Trophoblast cell (in vitro differentiated cells and primary cell): ENCODE data around the gene KIF2B.
"Not testable (repeated sequence)": the region's sequence is repeated elsewhere in the genome, so short reads cannot be mapped to it uniquely, and the experiment has no call there.

Experiments used
- DNase-seq, 2 donors: peaks; one replicate each; pipeline ENCODE4 v3.0.0-alpha.2; 2016
- H2AFZ ChIP-seq: 2 replicates; pipeline ENCODE4 v1.6.1; 2013; ENCODE audit warnings: low read length, moderate library complexity, mild to moderate bottlenecking; ENCODE audit not compliant: insufficient read depth, poor library complexity
- H2AK5ac ChIP-seq: 2 replicates; pipeline ENCODE4 v1.6.1; 2013; ENCODE audit warnings: mild to moderate bottlenecking, low read length
- H2BK120ac ChIP-seq: 2 replicates; pipeline ENCODE4 v1.6.1; 2013; ENCODE audit warnings: low read length, mild to moderate bottlenecking, moderate library complexity; ENCODE audit not compliant: insufficient read depth, poor library complexity
- H2BK12ac ChIP-seq: 2 replicates; pipeline ENCODE4 v1.6.1; 2013; ENCODE audit warnings: mild to moderate bottlenecking, low read length, moderate library complexity
- H2BK5ac ChIP-seq: 2 replicates; pipeline ENCODE4 v1.6.1; 2013; ENCODE audit warnings: low read length, low read depth, moderate library complexity, mild to moderate bottlenecking; ENCODE audit not compliant: poor library complexity
- H3K14ac ChIP-seq: 2 replicates; pipeline ENCODE4 v1.6.1; 2013; ENCODE audit warnings: mild to moderate bottlenecking, low read length
- H3K18ac ChIP-seq: 2 replicates; pipeline ENCODE4 v1.6.1; 2013; ENCODE audit warnings: mild to moderate bottlenecking, low read length
- H3K23ac ChIP-seq: 2 replicates; pipeline ENCODE4 v1.6.1; 2013; ENCODE audit warnings: low read length
- H3K27ac ChIP-seq: 2 replicates; pipeline ENCODE4 v1.5.1; 2013; ENCODE audit warnings: low read depth, mild to moderate bottlenecking, inconsistent platforms, low read length, moderate library complexity
- H3K27me3 ChIP-seq: 2 replicates; pipeline ENCODE4 v1.6.1; 2013; ENCODE audit warnings: inconsistent platforms, mild to moderate bottlenecking, low read length, moderate library complexity; ENCODE audit not compliant: insufficient read depth
- H3K36me3 ChIP-seq, 2 experiments: 1 replicate in 1 of 2; 2 replicates in 1 of 2; pipeline ENCODE4 v1.6.1; 2013; ENCODE audit warnings: low read length in 2 of 2, mild to moderate bottlenecking in 2 of 2, moderate library complexity in 1 of 2; ENCODE audit not compliant: insufficient read depth in 2 of 2, control insufficient read depth in 1 of 2
- H3K4ac ChIP-seq: 2 replicates; pipeline ENCODE4 v1.6.1; 2013; ENCODE audit warnings: low read depth, mild to moderate bottlenecking, low read length, moderate library complexity
- H3K4me1 ChIP-seq, 2 experiments: 1 replicate in 1 of 2; 2 replicates in 1 of 2; pipeline ENCODE4 v1.6.1; 2013; ENCODE audit warnings: low read length in 2 of 2, mild to moderate bottlenecking in 2 of 2, moderate library complexity in 1 of 2; ENCODE audit not compliant: insufficient read depth in 2 of 2, control insufficient read depth in 1 of 2
- H3K4me2 ChIP-seq: 2 replicates; pipeline ENCODE4 v1.6.1; 2013; ENCODE audit warnings: inconsistent platforms, mild to moderate bottlenecking, low read length, moderate library complexity
- H3K4me3 ChIP-seq: 2 replicates; pipeline ENCODE4 v1.5.1; 2013; ENCODE audit warnings: mild to moderate bottlenecking, low read depth, low read length, inconsistent platforms
- H3K79me1 ChIP-seq: one replicate; pipeline ENCODE4 v1.6.1; 2013; ENCODE audit warnings: low read length
- H3K79me2 ChIP-seq: 2 replicates; pipeline ENCODE4 v1.6.1; 2013; ENCODE audit warnings: low read length, mild to moderate bottlenecking; ENCODE audit not compliant: control insufficient read depth, insufficient read depth, poor library complexity
- H3K9ac ChIP-seq: 2 replicates; pipeline ENCODE4 v1.6.1; 2013; ENCODE audit warnings: mild to moderate bottlenecking, low read length
- H3K9me3 ChIP-seq: 2 replicates; pipeline ENCODE4 v1.6.1; 2013; ENCODE audit warnings: low read depth, mild to moderate bottlenecking, control low read depth, inconsistent platforms, low read length; ENCODE audit not compliant: insufficient read depth
- H4K12ac ChIP-seq: 2 replicates; pipeline ENCODE4 v1.6.1; 2013; ENCODE audit warnings: low read depth, mild to moderate bottlenecking, low read length, moderate library complexity
- H4K8ac ChIP-seq: 2 replicates; pipeline ENCODE4 v1.6.1; 2013; ENCODE audit warnings: low read depth, mild to moderate bottlenecking, low read length, moderate library complexity
- H4K91ac ChIP-seq: one replicate; pipeline ENCODE4 v1.6.1; 2013; ENCODE audit warnings: low read depth, mild to moderate bottlenecking, low read length, moderate library complexity
- WGBS: extraction: QIAGEN DNeasy Blood & Tissue Kit; methylation state at CpG from one replicate; pipeline ENCODE4 v1.1.7; 2013; ENCODE audit warnings: missing lambda C conversion rate; ENCODE audit not compliant: insufficient read length, insufficient coverage; ENCODE audit errors: extremely low coverage; 5-methylcytosine and 5-hydroxymethylcytosine counted together

The KIF2B gene

DNA sequence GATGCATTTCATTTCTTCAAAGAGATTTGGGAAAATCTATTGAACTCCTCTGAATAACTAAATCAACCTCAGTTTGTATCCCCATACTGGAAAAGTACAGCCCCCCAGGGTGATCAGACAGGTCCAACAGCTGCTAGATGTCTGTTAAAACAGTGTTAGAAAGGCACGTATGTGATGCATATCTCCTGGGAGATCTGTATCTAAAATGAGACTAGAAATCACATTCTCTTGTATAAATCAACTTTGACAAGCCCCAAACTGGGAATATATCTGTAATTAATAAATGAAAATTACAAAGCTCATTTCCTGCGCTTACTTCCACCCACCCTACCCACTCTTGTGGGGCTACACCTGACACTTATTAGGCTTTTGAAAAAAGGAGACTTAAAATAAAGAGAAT lies 3.8 kb upstream of the KIF2B start:
- no peak overlapping the region for H3K18ac ChIP-seq
- H3K14ac ChIP-seq: no peak overlapping the region
- H4K91ac ChIP-seq: no peak overlapping the region
- H3K79me1 ChIP-seq: no peaks in the 10 kb centered on the region
- no peak overlapping the region for H2AK5ac ChIP-seq
- H3K79me2 ChIP-seq: no peaks in the 10 kb centered on the region
- peaks cover 5% of the 10 kb centered on the region for H3K9me3 ChIP-seq
- no peak overlapping the region for H3K4ac ChIP-seq
- no peak overlapping the region for H4K12ac ChIP-seq
- H3K4me3 ChIP-seq: no peak overlapping the region
- no peak overlapping the region for H4K8ac ChIP-seq
- no peaks in the 10 kb centered on the region for H3K36me3 ChIP-seq
- H3K27ac ChIP-seq: no peak overlapping the region
- no peak overlapping the region for H3K23ac ChIP-seq
- H3K27me3 ChIP-seq: no peaks in the 10 kb centered on the region
- no peak overlapping the region for H2BK5ac ChIP-seq
- H2AFZ ChIP-seq: no peak overlapping the region
- no peak overlapping the region for H3K4me2 ChIP-seq
- H3K9ac ChIP-seq: no peak overlapping the region
- no peak overlapping the region for H2BK120ac ChIP-seq
- H2BK12ac ChIP-seq: no peak overlapping the region
- no CpG with 5 or more reads among the region's 2 CpGs for WGBS
- peak in 1 of 2 donors; percentile 7 for DNase-seq
- H3K4me1 ChIP-seq: no peaks in the 10 kb centered on the region

- H3K18ac ChIP-seq: no peak overlapping the region
- H2BK5ac ChIP-seq: no peak overlapping the region
- no peak overlapping the region for H3K4me3 ChIP-seq
- no peak for DNase-seq
- H3K27ac ChIP-seq: no peak overlapping the region
- H2BK12ac ChIP-seq: no peak overlapping the region
- no peak overlapping the region for H2BK120ac ChIP-seq
- no peak overlapping the region for H3K4me2 ChIP-seq
- H3K23ac ChIP-seq: no peak overlapping the region
- no peaks in the 10 kb centered on the region for H3K27me3 ChIP-seq
- no peaks in the 10 kb centered on the region for H3K79me1 ChIP-seq
- peaks cover 5% of the 10 kb centered on the region for H3K9me3 ChIP-seq
- no peak overlapping the region for H4K8ac ChIP-seq
- no peak overlapping the region for H4K12ac ChIP-seq
- no peak overlapping the region for H2AK5ac ChIP-seq
- H4K91ac ChIP-seq: no peak overlapping the region
- H2AFZ ChIP-seq: no peak overlapping the region
- H3K9ac ChIP-seq: no peak overlapping the region
- H3K79me2 ChIP-seq: no peaks in the 10 kb centered on the region
- no peaks in the 10 kb centered on the region for H3K36me3 ChIP-seq
- no CpG with 5 or more reads among the region's 1 CpG for WGBS
- no peak overlapping the region for H3K14ac ChIP-seq
- no peaks in the 10 kb centered on the region for H3K4me1 ChIP-seq
- no peak overlapping the region for H3K4ac ChIP-seq
Measured at GRCh38 chr17:53819956-53820355, 2.8 kb upstream of the KIF2B start.

- Histone ChIP-seq H3K27ac (no peak overlapping the region), H3K79me1 (no peaks in the 10 kb centered on the region), H3K4ac (no peak overlapping the region), H3K23ac (no peak overlapping the region), H2BK12ac (no peak overlapping the region), H2BK120ac (no peak overlapping the region), H2BK5ac (no peak overlapping the region), H3K79me2 (no peaks in the 10 kb centered on the region), H4K12ac (no peak overlapping the region), H4K8ac (no peak overlapping the region), H2AK5ac (no peak overlapping the region), H3K4me3 (no peak overlapping the region), H3K14ac (no peak overlapping the region), H3K27me3 (no peaks in the 10 kb centered on the region), H3K18ac (no peak overlapping the region), H3K9me3 (peaks cover 5% of the 10 kb centered on the region), H3K4me2 (no peak overlapping the region), H3K36me3 (no peaks in the 10 kb centered on the region), H3K9ac (no peak overlapping the region), H2AFZ (no peak overlapping the region), H4K91ac (no peak overlapping the region), H3K4me1 (no peaks in the 10 kb centered on the region)
- no CpG with 5 or more reads among the region's 32 CpGs for WGBS
- DNase-seq: no peak
Measured at GRCh38 chr17:53823341-53824050, 769 bp downstream of the KIF2B start.

GRCh38 chr17:53834771-53835170 lies 12.0 kb downstream of the KIF2B start:
- H4K12ac ChIP-seq, H3K79me2 ChIP-seq, H3K4me2 ChIP-seq, H3K4me3 ChIP-seq, H3K23ac ChIP-seq, H2BK5ac ChIP-seq, H3K4ac ChIP-seq, H4K91ac ChIP-seq, H2AFZ ChIP-seq, H3K18ac ChIP-seq, H3K9me3 ChIP-seq, H3K4me1 ChIP-seq, H4K8ac ChIP-seq, H2AK5ac ChIP-seq, H2BK120ac ChIP-seq, H3K36me3 ChIP-seq, DNase-seq, H3K9ac ChIP-seq, H3K27me3 ChIP-seq, H3K27ac ChIP-seq, H2BK12ac ChIP-seq, H3K14ac ChIP-seq, H3K79me1 ChIP-seq: not testable (repeated sequence)
- WGBS: no CpG with 5 or more reads among the region's 8 CpGs
